ES-I3 (cell line): ENCODE measurements around the gene BAIAP2.

Source experiments
- H3K36me3 ChIP-seq: 2 replicates; pipeline ENCODE4 v1.6.1; 2013; ENCODE audit warnings: mild to moderate bottlenecking, low read length, control low read depth, moderate library complexity; ENCODE audit not compliant: insufficient read depth
- H3K4me1 ChIP-seq: 2 replicates; pipeline ENCODE4 v1.6.1; 2013; ENCODE audit warnings: mild to moderate bottlenecking, control low read depth, low read length; ENCODE audit not compliant: insufficient read depth
- H3K9ac ChIP-seq: 2 replicates; pipeline ENCODE4 v1.6.1; 2013; ENCODE audit warnings: low read depth, mild to moderate bottlenecking, low read length, moderate library complexity
- H3K9me3 ChIP-seq: 2 replicates; pipeline ENCODE4 v1.6.1; 2013; ENCODE audit warnings: mild to moderate bottlenecking, low read length, moderate library complexity; ENCODE audit not compliant: control insufficient read depth, insufficient read depth

Gene BAIAP2

GRCh38 chr17:81054881-81055370 lies 20.0 kb downstream of the BAIAP2 start:
- Histone ChIP-seq H3K4me1 (peaks cover 17% of the 10 kb centered on the region), H3K9ac (no peak overlapping the region), H3K9me3 (no peaks in the 10 kb centered on the region), H3K36me3 (no peaks in the 10 kb centered on the region; the same call in 1 of the 2 replicates)

- Histone ChIP-seq H3K4me1 (peaks cover 17% of the 10 kb centered on the region), H3K36me3 (no peaks in the 10 kb centered on the region; the same call in 1 of the 2 replicates), H3K9ac (no peak overlapping the region), H3K9me3 (no peaks in the 10 kb centered on the region)
Measured at GRCh38 chr17:81056312-81056711, 21.4 kb downstream of the BAIAP2 start.

DNA sequence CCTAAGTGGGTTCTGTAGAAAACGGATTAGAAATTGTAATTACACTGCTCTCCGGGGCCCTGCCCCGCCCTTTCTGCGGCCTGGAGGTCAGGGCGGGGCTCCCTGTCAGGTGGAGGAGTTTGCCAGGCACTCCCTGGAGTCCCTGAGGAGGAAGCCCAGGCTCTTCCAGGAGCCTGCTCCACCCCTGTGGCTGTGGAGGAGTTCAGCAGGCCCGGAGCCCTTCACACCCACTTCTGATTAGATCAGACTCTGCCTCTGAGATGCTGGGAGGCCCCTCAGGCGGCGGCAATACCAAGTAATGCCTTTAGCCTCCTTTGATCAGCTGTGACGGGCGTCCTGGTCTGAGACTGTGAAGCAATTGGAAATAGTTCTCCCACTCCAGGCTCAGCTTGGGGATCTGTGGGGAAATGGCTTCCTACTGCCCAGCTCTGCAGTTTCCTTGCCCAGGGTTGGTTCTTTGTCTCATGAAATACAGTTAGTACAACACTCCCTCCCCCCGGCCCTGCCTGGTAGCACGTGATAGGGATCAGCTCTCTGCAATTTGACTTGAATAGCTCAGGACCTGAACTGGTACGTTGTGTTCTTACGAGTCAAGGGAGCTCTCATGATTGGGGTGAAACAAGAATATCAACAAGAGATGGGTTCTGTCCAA lies 22.3 kb downstream of the BAIAP2 start:
- Histone ChIP-seq H3K9ac (no peak overlapping the region), H3K9me3 (no peaks in the 10 kb centered on the region), H3K4me1 (peaks cover 13% of the 10 kb centered on the region), H3K36me3 (no peaks in the 10 kb centered on the region; the same call in 1 of the 2 replicates)

DNA sequence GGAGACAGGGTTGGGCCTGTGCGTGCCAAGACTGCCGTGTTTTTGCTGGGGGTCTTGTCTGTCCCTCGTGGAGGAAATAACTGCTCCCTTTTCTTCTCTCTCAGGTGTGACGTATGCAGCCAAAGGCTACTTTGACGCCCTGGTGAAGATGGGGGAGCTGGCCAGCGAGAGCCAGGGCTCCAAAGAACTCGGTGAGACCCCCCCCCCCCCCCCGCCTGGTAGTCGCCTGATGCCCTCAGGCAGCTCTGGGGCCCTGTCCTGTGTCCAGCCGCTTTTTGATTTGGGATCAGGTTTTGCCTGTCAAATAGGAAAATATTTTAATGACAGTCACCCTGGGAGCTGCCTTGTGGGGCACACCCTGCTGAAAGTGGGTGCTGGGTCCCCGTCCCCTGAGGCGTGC lies 22.8 kb downstream of the BAIAP2 start:
- H3K36me3 ChIP-seq: no peaks in the 10 kb centered on the region; the same call in 1 of the 2 replicates
- no peaks in the 10 kb centered on the region for H3K9me3 ChIP-seq
- no peak overlapping the region for H3K9ac ChIP-seq
- peaks cover 11% of the 10 kb centered on the region for H3K4me1 ChIP-seq

- Histone ChIP-seq H3K4me1 (peaks cover 11% of the 10 kb centered on the region), H3K36me3 (no peaks in the 10 kb centered on the region; the same call in 1 of the 2 replicates), H3K9me3 (no peaks in the 10 kb centered on the region), H3K9ac (no peak overlapping the region)
Measured at GRCh38 chr17:81058263-81058871, 23.4 kb downstream of the BAIAP2 start.

DNA sequence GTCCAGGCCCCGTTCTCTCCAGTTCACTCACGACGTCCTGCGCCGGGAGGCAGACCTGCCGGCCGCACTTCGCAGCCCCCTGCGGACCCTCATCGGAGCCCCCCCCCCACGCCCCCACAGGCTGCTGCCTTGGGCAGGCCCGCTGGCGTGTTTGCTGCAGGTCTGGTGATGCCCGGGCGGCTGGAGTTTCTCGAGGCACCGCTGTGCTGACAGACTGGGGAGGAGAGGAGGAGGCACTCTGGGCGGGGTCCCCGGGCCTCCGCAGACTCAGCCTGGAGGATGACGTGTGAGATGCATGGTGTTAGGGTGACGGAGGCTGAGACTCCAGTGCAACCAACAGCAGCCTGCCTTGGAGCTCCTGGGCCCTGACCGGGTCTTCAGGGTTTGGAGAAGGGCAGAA lies 24.1 kb downstream of the BAIAP2 start:
- H3K9ac ChIP-seq: no peak overlapping the region
- H3K36me3 ChIP-seq: no peaks in the 10 kb centered on the region; the same call in 1 of the 2 replicates

DNA sequence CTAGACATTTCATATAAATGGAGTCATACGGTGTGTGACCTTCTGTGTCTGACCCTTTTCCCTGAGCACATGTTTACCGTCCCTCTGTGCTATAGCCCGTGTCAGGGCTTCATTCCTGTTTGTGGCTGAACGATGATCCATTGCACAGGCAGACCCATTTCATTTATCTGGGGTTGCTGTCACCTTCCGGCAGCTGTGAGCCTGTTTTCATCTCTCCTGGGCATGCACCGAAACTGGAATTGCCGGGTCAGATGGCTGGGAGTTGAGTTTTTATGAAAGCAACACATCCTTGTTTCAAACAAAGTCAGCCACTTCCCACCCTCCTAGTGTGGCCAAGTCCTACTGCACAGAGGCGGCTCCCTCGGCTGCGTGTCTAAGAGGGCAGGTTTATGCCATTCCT lies 25.5 kb downstream of the BAIAP2 start:
- H3K4me1 ChIP-seq: peaks cover 11% of the 10 kb centered on the region
- no peak overlapping the region for H3K9ac ChIP-seq
- H3K9me3 ChIP-seq: no peaks in the 10 kb centered on the region
- H3K36me3 ChIP-seq: no peaks in the 10 kb centered on the region; the same call in 1 of the 2 replicates

More for the DNA sequence above, 24.1 kb downstream of the BAIAP2 start:
- Histone ChIP-seq H3K9me3 (no peaks in the 10 kb centered on the region), H3K4me1 (peaks cover 11% of the 10 kb centered on the region)

GRCh38 chr17:81061027-81061735 lies 26.2 kb downstream of the BAIAP2 start:
- Histone ChIP-seq H3K9ac (no peak overlapping the region), H3K36me3 (no peaks in the 10 kb centered on the region), H3K4me1 (peaks cover 11% of the 10 kb centered on the region), H3K9me3 (no peaks in the 10 kb centered on the region)

DNA sequence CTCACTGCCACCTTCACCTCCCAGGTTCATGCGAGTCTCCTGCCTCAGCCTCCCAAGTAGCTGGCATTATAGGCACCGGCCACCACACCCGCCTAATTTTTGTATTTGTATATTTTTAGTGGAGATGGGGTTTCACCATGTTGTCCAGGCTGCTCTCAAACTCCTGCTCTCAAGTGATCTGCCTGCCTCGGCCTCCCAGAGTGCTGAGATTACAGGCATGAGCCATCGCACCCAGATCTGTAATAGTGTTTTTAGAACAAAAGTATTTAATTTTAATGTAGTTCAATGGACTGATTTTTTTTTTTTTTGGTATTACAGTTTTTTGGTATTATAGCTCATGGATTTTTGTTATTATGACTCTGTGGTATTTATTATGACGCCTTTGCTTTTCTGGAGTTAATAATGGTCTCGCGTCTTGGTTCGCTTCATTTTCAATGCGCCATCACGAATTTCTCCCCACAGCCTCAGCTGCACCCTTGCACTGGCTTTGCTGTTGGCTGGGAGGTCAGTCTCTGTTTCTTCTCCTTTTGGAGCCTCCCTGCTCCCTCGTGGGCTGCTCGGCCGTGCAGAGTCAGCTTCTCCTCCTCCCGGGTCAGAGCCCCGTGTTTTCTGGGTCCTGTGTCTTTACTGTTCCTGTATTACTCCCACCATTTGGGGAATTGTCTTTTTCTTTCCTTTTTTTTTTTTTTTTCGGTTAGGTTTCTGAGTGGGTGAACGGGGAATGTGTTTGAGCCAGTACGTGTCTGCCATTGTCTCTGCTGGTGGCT lies 27.2 kb downstream of the BAIAP2 start:
- no peaks in the 10 kb centered on the region for H3K9me3 ChIP-seq
- H3K36me3 ChIP-seq: no peaks in the 10 kb centered on the region
- peaks cover 5% of the 10 kb centered on the region for H3K4me1 ChIP-seq
- no peak overlapping the region for H3K9ac ChIP-seq

DNA sequence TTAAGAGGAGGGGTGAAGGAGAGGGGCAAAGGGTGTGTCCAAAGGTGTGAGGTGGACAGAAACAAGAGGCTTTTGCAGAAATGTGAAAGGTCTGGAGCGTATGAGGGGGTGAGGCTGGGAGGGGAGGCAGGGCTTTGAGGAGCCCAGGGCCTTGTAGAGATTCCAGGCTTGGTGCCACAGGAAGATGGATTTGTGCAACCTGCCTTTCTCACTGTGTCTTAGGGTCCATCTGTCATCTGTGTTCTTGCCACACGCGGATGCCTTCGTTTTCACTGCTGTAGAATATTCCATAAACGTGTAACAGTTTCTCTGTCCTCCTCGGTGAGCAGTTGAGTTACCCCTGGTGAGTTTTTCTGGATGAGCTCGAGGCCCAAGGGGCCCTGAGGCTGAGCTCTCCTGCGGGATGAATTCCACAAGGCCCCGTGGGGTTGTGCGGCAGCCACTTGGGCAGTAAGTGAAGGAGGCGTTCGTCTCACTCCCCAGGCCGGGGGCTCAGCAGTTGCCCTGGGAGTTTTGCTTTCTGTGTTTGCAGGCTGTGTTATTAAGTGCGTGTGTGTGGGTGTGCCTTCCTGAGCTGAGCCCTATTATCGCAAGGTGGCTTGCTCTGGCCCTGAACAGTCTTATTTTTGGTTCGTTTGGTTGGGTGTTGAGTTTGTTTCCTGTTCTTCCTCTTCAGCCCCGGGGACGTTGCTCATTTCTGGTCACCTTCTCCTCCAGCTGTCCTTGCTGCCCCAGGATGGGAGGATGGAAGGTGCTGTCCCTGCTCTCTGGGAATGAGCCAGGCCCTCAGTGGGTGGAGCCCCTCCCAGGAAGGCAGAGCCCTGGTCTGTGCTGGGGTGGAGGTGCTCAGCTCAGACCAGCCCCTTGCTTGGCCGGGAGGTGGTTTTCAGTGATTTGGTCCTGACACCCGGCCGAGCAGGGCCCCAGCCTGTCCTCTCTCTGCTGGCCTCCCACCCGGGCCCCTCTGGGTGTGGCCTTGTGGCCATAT lies 28.4 kb downstream of the BAIAP2 start:
- no peak overlapping the region for H3K9ac ChIP-seq

GRCh38 chr17:81064678-81065475 lies 29.9 kb downstream of the BAIAP2 start:
- no peaks in the 10 kb centered on the region; the same call in 1 of the 2 replicates for H3K4me1 ChIP-seq
- H3K36me3 ChIP-seq: no peaks in the 10 kb centered on the region
- no peaks in the 10 kb centered on the region for H3K9me3 ChIP-seq
- H3K9ac ChIP-seq: no peak overlapping the region

More for the DNA sequence above, 28.4 kb downstream of the BAIAP2 start:
- Histone ChIP-seq H3K9me3 (no peaks in the 10 kb centered on the region), H3K36me3 (no peaks in the 10 kb centered on the region), H3K4me1 (no peaks in the 10 kb centered on the region; the same call in 1 of the 2 replicates)

- Histone ChIP-seq H3K9me3 (no peaks in the 10 kb centered on the region), H3K4me1 (no peaks in the 10 kb centered on the region; the same call in 1 of the 2 replicates), H3K36me3 (no peaks in the 10 kb centered on the region), H3K9ac (no peak overlapping the region)
Measured at GRCh38 chr17:81065500-81065899, 30.5 kb downstream of the BAIAP2 start.
